Calu3 (cell line): ENCODE measurements around the gene DOCK8. TPM values are rescaled to one million over a fixed set of nuclear protein-coding genes. Genes with fewer than 3 reads are reported as not detected.

Experiments used
- BruUV-seq: library from RNA; stranded (reverse); fragments of 400-500 nt; replicated peaks from 2 replicates; lab custom pipeline; 2021; lab: Mats Ljungman, UMichigan
- CTCF ChIA-PET: fragments of 300-600 bp; sonication (Branson Sonifier 250); formaldehyde crosslinking; loops from one replicate; lab custom pipeline; 2022; ENCODE audit warnings: antibody characterized with exemption; lab: Charles Lee
- DNase-seq: peaks from one replicate; pipeline ENCODE4 v3.0.0; 2022
- H3K27ac Mint-ChIP-seq: one replicate; pipeline ENCODE4 v1.8.0; 2022; ENCODE audit warnings: mixed read lengths; ENCODE audit not compliant: unreplicated experiment
- H3K27me3 Mint-ChIP-seq: one replicate; pipeline ENCODE4 v1.8.0; 2022; ENCODE audit warnings: mixed read lengths; ENCODE audit not compliant: unreplicated experiment
- H3K36me3 Mint-ChIP-seq: one replicate; pipeline ENCODE4 v1.8.0; 2022; ENCODE audit warnings: mild to moderate bottlenecking, moderate library complexity, mixed read lengths; ENCODE audit not compliant: insufficient read depth, unreplicated experiment
- H3K4me1 Mint-ChIP-seq: one replicate; pipeline ENCODE4 v1.8.0; 2022; ENCODE audit warnings: mild to moderate bottlenecking, low read depth, mixed read lengths; ENCODE audit not compliant: unreplicated experiment
- H3K4me3 Mint-ChIP-seq: one replicate; pipeline ENCODE4 v1.8.0; 2022; ENCODE audit warnings: mild to moderate bottlenecking, low read depth, moderate library complexity, mixed read lengths; ENCODE audit not compliant: unreplicated experiment
- H3K9me3 Mint-ChIP-seq: one replicate; pipeline ENCODE4 v1.8.0; 2022; ENCODE audit warnings: low read depth, mixed read lengths; ENCODE audit not compliant: unreplicated experiment
- CTCF ChIP-seq: fragments of 200-600 bp; IDR thresholded peaks from one replicate; pipeline ENCODE4 v1.8.0; 2022; ENCODE audit warnings: antibody characterized with exemption; ENCODE audit not compliant: unreplicated experiment
- intact Hi-C: fragments of 100-400 bp; cut with micrococcal nuclease; formaldehyde crosslinking; loops from one replicate; pipeline ENCODE4 v1.10.0; 2022; ENCODE audit not compliant: unreplicated experiment
- total RNA-seq: library from RNA; stranded (reverse); gene quantifications from 2 replicates; pipeline ENCODE4 v1.2.3, GENCODE V29; 2022

DOCK8 gene
- total RNA-seq, 1 experiment from 2014 or later, result 0.50 TPM

GRCh38 chr9:350384-350783, 135.7 kb downstream of the DOCK8 start:
- Mint-ChIP-seq H3K27ac (no peak overlapping the region), H3K27me3 (peaks cover 48% of the 10 kb centered on the region), H3K4me3 (no peak overlapping the region), H3K36me3 (no peaks in the 10 kb centered on the region), H3K9me3 (no peaks in the 10 kb centered on the region), H3K4me1 (no peaks in the 10 kb centered on the region)
- BruUV-seq, result no TSS peak
- CTCF ChIA-PET, result interaction anchor here (0.7 kb wide), 1 partner anchor 416 kb away, joined by 4 read pairs; no protein-coding TSS in a partner anchor
- DNase-seq, result no peak
- no peak for TF ChIP-seq CTCF
- intact Hi-C loops, result no loop called here

GRCh38 chr9:351916-352315, 137.3 kb downstream of the DOCK8 start:
- H3K36me3 Mint-ChIP-seq, result no peaks in the 10 kb centered on the region
- H3K9me3 Mint-ChIP-seq, result no peaks in the 10 kb centered on the region
- no peak for TF ChIP-seq CTCF
- no peak overlapping the region for H3K27ac Mint-ChIP-seq
- CTCF ChIA-PET, result no interaction called here
- no peak overlapping the region for H3K4me3 Mint-ChIP-seq
- no TSS peak for BruUV-seq
- H3K4me1 Mint-ChIP-seq, result no peaks in the 10 kb centered on the region
- intact Hi-C loops, result no loop called here
- no peak for DNase-seq
- H3K27me3 Mint-ChIP-seq, result peaks cover 38% of the 10 kb centered on the region

- CTCF ChIA-PET, result no interaction called here
- Mint-ChIP-seq H3K36me3 (no peaks in the 10 kb centered on the region), H3K4me1 (no peaks in the 10 kb centered on the region), H3K9me3 (no peaks in the 10 kb centered on the region), H3K27me3 (peaks cover 45% of the 10 kb centered on the region), H3K4me3 (no peak overlapping the region), H3K27ac (no peak overlapping the region)
- DNase-seq, result no peak
- BruUV-seq, result no TSS peak
- intact Hi-C loops, result no loop called here
- TF ChIP-seq CTCF, result no peak
These were observed 138.4 kb downstream of the DOCK8 start for GRCh38 chr9:353077-353476.

- Mint-ChIP-seq H3K9me3 (no peaks in the 10 kb centered on the region), H3K36me3 (no peaks in the 10 kb centered on the region), H3K4me1 (no peaks in the 10 kb centered on the region), H3K4me3 (no peak overlapping the region), H3K27ac (no peak overlapping the region), H3K27me3 (peaks cover 35% of the 10 kb centered on the region)
- no peak for TF ChIP-seq CTCF
- CTCF ChIA-PET, result no interaction called here
- no TSS peak for BruUV-seq
- intact Hi-C loops, result no loop called here
- no peak for DNase-seq
These were observed 139.8 kb downstream of the DOCK8 start for GRCh38 chr9:354453-354852.
